ENCODE measurements around the gene SCML2. TPM values are rescaled to one million over a fixed set of nuclear protein-coding genes. Genes with fewer than 3 reads are reported as not detected.
A peak's percentile ranks its signal among the peaks of the same experiment; 100 is the strongest.

SCML2 gene
- polyA plus RNA-seq, 3 donors: 0.27 to 0.41 (median 0.27) TPM

DNA sequence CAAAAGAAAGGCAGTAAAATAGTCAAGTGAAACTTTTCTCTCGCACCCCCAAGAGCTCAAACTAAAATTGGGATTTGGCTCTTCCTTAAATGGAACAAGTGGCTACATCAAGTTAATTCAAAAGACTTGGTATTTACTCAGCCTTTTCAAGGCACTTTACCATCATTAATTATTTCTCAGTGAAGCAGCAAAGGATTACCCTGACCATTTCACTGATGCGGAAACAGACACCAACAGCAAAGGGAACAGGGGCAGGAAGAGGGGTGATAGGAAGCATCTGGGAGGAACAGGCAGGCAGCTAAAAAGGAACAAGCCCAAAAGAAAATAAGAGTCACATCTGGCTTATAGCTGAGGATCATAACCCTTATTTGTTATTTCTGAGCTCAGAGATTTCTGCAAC, 2.7 kb downstream of the SCML2 start:
- Histone ChIP-seq H3K4me3 (replicated peaks in 1 of 3; ENCODE audit: low read depth in 2 of 3, low read length in 3 of 3) (no peak overlapping the region), H3K79me2 (ENCODE audit: insufficient read depth, low read length) (peaks cover 5% of the 10 kb centered on the region), H4K20me1 (ENCODE audit: insufficient read depth, low read length) (no peaks in the 10 kb centered on the region), H3K4me1 (ENCODE audit: control insufficient read depth in 1 of 2, insufficient read depth in 2 of 2, low read length in 2 of 2) (peaks cover 6 to 14% of the 10 kb centered on the region in 2 donors), H3K27ac (ENCODE audit: low read depth in 1 of 2, low read length in 2 of 2) (no peak overlapping the region), H3K4me2 (replicated peaks; ENCODE audit: extremely low read depth, low read length, poor library complexity, severe bottlenecking) (no peak overlapping the region), H3K9ac (ENCODE audit: insufficient read depth, low read length, poor library complexity, severe bottlenecking) (no peak overlapping the region), H2AFZ (ENCODE audit: insufficient read depth, low read depth, low read length, poor library complexity, severe bottlenecking) (peak overlapping the region; percentile 32), H3K27me3 (ENCODE audit: control insufficient read depth in 2 of 2, insufficient read depth in 2 of 2, low read length in 2 of 2) (peaks cover 0 to 4% of the 10 kb centered on the region in 2 donors), H3K36me3 (replicated peaks in 1 of 2; ENCODE audit: control insufficient read depth in 1 of 2, insufficient read depth in 2 of 2, low read length in 2 of 2) (no peaks in the 10 kb centered on the region), H3K9me3 (replicated peaks in 1 of 2; ENCODE audit: control insufficient read depth in 1 of 2, insufficient read depth in 1 of 2, low read length in 2 of 2) (no peaks in the 10 kb centered on the region)
- DNase-seq: no peak
- TF ChIP-seq CTCF (IDR thresholded peaks at IDR 0.05): no peak
- intact Hi-C loops (cut with micrococcal nuclease): no loop called here
- Mint-ChIP-seq H3K4me1 (peaks cover 20% of the 10 kb centered on the region), H3K36me3 (peaks cover 0 to 2% of the 10 kb centered on the region in 2 donors), H3K4me3 (no peak overlapping the region), H3K9me3 (peaks cover 0 to 12% (median 3%) of the 10 kb centered on the region in 7 donors), H3K27me3 (ENCODE audit: low read depth in 3 of 3) (peaks cover 0 to 9% (median 6%) of the 10 kb centered on the region in 3 donors), H3K27ac (no peak overlapping the region)
- no CpG with 5 or more reads among the region's 2 CpGs for WGBS (ENCODE audit: insufficient coverage)

- H3K4me3 ChIP-seq (replicated peaks in 1 of 3; ENCODE audit: low read depth in 2 of 3, low read length in 3 of 3): no peak overlapping the region
- Mint-ChIP-seq H3K27ac (no peak overlapping the region), H3K36me3 (no peaks in the 10 kb centered on the region), H3K27me3 (ENCODE audit: low read depth in 3 of 3) (peaks cover 0 to 8% (median 0%) of the 10 kb centered on the region in 3 donors), H3K4me3 (no peak overlapping the region), H3K9me3 (peaks cover 0 to 2% (median 0%) of the 10 kb centered on the region in 7 donors), H3K4me1 (peaks cover 10% of the 10 kb centered on the region)
- no peak overlapping the region for H2AFZ ChIP-seq (ENCODE audit: insufficient read depth, low read depth, low read length, poor library complexity, severe bottlenecking)
- H3K9ac ChIP-seq (ENCODE audit: insufficient read depth, low read length, poor library complexity, severe bottlenecking): no peak overlapping the region
- no peak overlapping the region for H3K4me2 ChIP-seq (replicated peaks; ENCODE audit: extremely low read depth, low read length, poor library complexity, severe bottlenecking)
- H4K20me1 ChIP-seq (ENCODE audit: insufficient read depth, low read length): no peaks in the 10 kb centered on the region
- no peaks in the 10 kb centered on the region for H3K27me3 ChIP-seq (ENCODE audit: control insufficient read depth in 2 of 2, insufficient read depth in 2 of 2, low read length in 2 of 2)
- no peaks in the 10 kb centered on the region for H3K9me3 ChIP-seq (replicated peaks in 1 of 2; ENCODE audit: control insufficient read depth in 1 of 2, insufficient read depth in 1 of 2, low read length in 2 of 2)
- WGBS (ENCODE audit: insufficient coverage): 0% methylated on average over 1 of the region's 2 CpGs
- TF ChIP-seq CTCF (IDR thresholded peaks at IDR 0.05): no peak
- intact Hi-C loops (cut with micrococcal nuclease): no loop called here
- DNase-seq: no peak
- no peaks in the 10 kb centered on the region for H3K4me1 ChIP-seq (ENCODE audit: control insufficient read depth in 1 of 2, insufficient read depth in 2 of 2, low read length in 2 of 2)
- H3K27ac ChIP-seq (ENCODE audit: low read depth in 1 of 2, low read length in 2 of 2): no peak overlapping the region
- H3K79me2 ChIP-seq (ENCODE audit: insufficient read depth, low read length): peaks cover 4% of the 10 kb centered on the region
- no peaks in the 10 kb centered on the region for H3K36me3 ChIP-seq (replicated peaks in 1 of 2; ENCODE audit: control insufficient read depth in 1 of 2, insufficient read depth in 2 of 2, low read length in 2 of 2)
Observed at GRCh38 chrX:18348047-18348446, 6.4 kb downstream of the SCML2 start.
